Fibroblast of peridontal ligament (primary cell): ENCODE data around the gene TBCD.

ENCODE experiments used
- DNase-seq: peaks from one replicate; pipeline ENCODE4 v3.0.0-alpha.2; 2010; ENCODE audit errors: extremely low read depth

The TBCD gene

GRCh38 chr17:82888583-82889495 lies 137.0 kb downstream of the TBCD start:
- no peak for DNase-seq

GRCh38 chr17:82889496-82890338 lies 137.9 kb downstream of the TBCD start:
- DNase-seq, result no peak

GRCh38 chr17:82890339-82890730 lies 138.5 kb downstream of the TBCD start:
- no peak for DNase-seq

- DNase-seq, result no peak
These were observed 139.2 kb downstream of the TBCD start for GRCh38 chr17:82890926-82891678.

GRCh38 chr17:82891911-82892310 lies 140.0 kb downstream of the TBCD start:
- DNase-seq, result no peak

GRCh38 chr17:82892899-82893565 lies 141.2 kb downstream of the TBCD start:
- DNase-seq, result no peak

GRCh38 chr17:82893779-82894178 lies 141.9 kb downstream of the TBCD start:
- DNase-seq, result peak; percentile 11

GRCh38 chr17:82894389-82894788 lies 142.5 kb downstream of the TBCD start:
- no peak for DNase-seq

- DNase-seq, result no peak
These were observed 143.2 kb downstream of the TBCD start for GRCh38 chr17:82895087-82895486.

- DNase-seq, result no peak
These were observed 144.5 kb downstream of the TBCD start for GRCh38 chr17:82896071-82897000.

- no peak for DNase-seq
These were observed 145.8 kb downstream of the TBCD start for GRCh38 chr17:82897514-82898249.

GRCh38 chr17:82898976-82899514 lies 147.2 kb downstream of the TBCD start:
- DNase-seq, result no peak

GRCh38 chr17:82899941-82900340 lies 148.1 kb downstream of the TBCD start:
- DNase-seq, result no peak

GRCh38 chr17:82900741-82901140 lies 148.9 kb downstream of the TBCD start:
- no peak for DNase-seq

GRCh38 chr17:82901356-82901755 lies 149.5 kb downstream of the TBCD start:
- DNase-seq, result no peak

GRCh38 chr17:82901856-82902255 lies 150.0 kb downstream of the TBCD start:
- DNase-seq, result no peak

GRCh38 chr17:82902972-82903874 lies 151.4 kb downstream of the TBCD start:
- no peak for DNase-seq

- DNase-seq, result no peak
These were observed 153.3 kb downstream of the TBCD start for GRCh38 chr17:82905130-82905529.
